Left lung (tissue), 10 donors: Measurements from ENCODE around the gene ME2. TPM values are rescaled to one million over a fixed set of nuclear protein-coding genes. Genes with fewer than 3 reads are reported as not detected.
"Not testable (repeated sequence)": the region's sequence is repeated elsewhere in the genome, so short reads cannot be mapped to it uniquely, and the experiment has no call there.

Source experiments
- ATAC-seq: fragments of 200-7000 bp; cut with Tn5 transposase; one replicate; pipeline ENCODE4 v1.9.1; 2020; ENCODE audit warnings: moderate library complexity
- DNase-seq, 4 donors: peaks; one replicate each; pipeline ENCODE4 v3.0.0-alpha.2; 2013 to 2020
- H3K27ac ChIP-seq, 2 donors: fragments of 200-600 bp; sonication (generic) in 1 of 2; one replicate each; pipeline versions ENCODE4 v1.5.0 to v1.8.0; 2020 to 2021
- H3K27me3 ChIP-seq, 2 donors: fragments of 200-600 bp; sonication (generic) in 1 of 2; one replicate each; pipeline versions ENCODE4 v1.5.0 to v1.8.0; 2020 to 2021
- H3K36me3 ChIP-seq, 2 donors: fragments of 200-600 bp; sonication (generic) in 1 of 2; one replicate each; pipeline versions ENCODE4 v1.5.0 to v1.8.0; 2020 to 2021
- H3K4me1 ChIP-seq, 2 donors: fragments of 200-600 bp; one replicate each; pipeline ENCODE4 v1.8.0; 2021
- H3K4me3 ChIP-seq, 2 donors: fragments of 200-600 bp; sonication (generic) in 1 of 2; one replicate each; pipeline versions ENCODE4 v1.5.0 to v1.8.0; 2020 to 2021; ENCODE audit warnings: mild to moderate bottlenecking in 1 of 2
- H3K9me3 ChIP-seq, 2 donors: fragments of 200-600 bp; sonication (generic) in 1 of 2; one replicate each; pipeline versions ENCODE4 v1.5.0 to v1.8.0; 2020 to 2021
- intact Hi-C, 2 donors: fragments of 100-400 bp; cut with DNase I; formaldehyde crosslinking; loops; one replicate each; pipeline versions ENCODE4 v1.11.2 to v1.14.2; 2022
- polyA plus RNA-seq, 6 donors: library from polyadenylated mRNA; unstranded; fragments of 120-200 nt; gene quantifications; one replicate each; pipeline ENCODE4 v1.2.1, GENCODE V29; 2013; ENCODE audit not compliant: insufficient read length in 6 of 6
- total RNA-seq, 2 donors: library from RNA; stranded (reverse); fragmentation: NEBNext Ultra II Directional; extraction: Animal tissue kit (Norgen Biotek cat#: 25700); gene quantifications; one replicate each; pipeline ENCODE4 v1.2.1, GENCODE V29; 2021
- TF ChIP-seq, protein P1 (sequence below), 2 donors: fragments of 200-600 bp; sonication (generic) in 1 of 2; IDR thresholded peaks; one replicate each; pipeline versions ENCODE4 v1.5.0 to v1.8.0; 2021; ENCODE audit warnings: antibody characterized with exemption in 2 of 2
- donor health status: DM: no; HTN: yes; CAD: no.
- donor health status: DM: no; HTN: no; CAD: no.

ME2 gene
- total and polyA plus RNA-seq, 8 donors = 29.7 to 61.7 (median 32.4) TPM

GRCh38 chr18:50938912-50939311, 60.0 kb downstream of the ME2 start:
- no peak for DNase-seq
- H3K4me1 ChIP-seq = no peaks in the 10 kb centered on the region
- no peak overlapping the region for H3K4me3 ChIP-seq
- TF ChIP-seq, protein P1, sequence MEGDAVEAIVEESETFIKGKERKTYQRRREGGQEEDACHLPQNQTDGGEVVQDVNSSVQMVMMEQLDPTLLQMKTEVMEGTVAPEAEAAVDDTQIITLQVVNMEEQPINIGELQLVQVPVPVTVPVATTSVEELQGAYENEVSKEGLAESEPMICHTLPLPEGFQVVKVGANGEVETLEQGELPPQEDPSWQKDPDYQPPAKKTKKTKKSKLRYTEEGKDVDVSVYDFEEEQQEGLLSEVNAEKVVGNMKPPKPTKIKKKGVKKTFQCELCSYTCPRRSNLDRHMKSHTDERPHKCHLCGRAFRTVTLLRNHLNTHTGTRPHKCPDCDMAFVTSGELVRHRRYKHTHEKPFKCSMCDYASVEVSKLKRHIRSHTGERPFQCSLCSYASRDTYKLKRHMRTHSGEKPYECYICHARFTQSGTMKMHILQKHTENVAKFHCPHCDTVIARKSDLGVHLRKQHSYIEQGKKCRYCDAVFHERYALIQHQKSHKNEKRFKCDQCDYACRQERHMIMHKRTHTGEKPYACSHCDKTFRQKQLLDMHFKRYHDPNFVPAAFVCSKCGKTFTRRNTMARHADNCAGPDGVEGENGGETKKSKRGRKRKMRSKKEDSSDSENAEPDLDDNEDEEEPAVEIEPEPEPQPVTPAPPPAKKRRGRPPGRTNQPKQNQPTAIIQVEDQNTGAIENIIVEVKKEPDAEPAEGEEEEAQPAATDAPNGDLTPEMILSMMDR (IDR thresholded peaks at IDR 0.05) = no peak
- H3K9me3 ChIP-seq = no peaks in the 10 kb centered on the region
- no peaks in the 10 kb centered on the region for H3K27me3 ChIP-seq
- intact Hi-C loops = no loop called here
- no peak for ATAC-seq
- no peak overlapping the region for H3K27ac ChIP-seq
- H3K36me3 ChIP-seq = peaks cover 0 to 46% of the 10 kb centered on the region in 2 donors

DNA sequence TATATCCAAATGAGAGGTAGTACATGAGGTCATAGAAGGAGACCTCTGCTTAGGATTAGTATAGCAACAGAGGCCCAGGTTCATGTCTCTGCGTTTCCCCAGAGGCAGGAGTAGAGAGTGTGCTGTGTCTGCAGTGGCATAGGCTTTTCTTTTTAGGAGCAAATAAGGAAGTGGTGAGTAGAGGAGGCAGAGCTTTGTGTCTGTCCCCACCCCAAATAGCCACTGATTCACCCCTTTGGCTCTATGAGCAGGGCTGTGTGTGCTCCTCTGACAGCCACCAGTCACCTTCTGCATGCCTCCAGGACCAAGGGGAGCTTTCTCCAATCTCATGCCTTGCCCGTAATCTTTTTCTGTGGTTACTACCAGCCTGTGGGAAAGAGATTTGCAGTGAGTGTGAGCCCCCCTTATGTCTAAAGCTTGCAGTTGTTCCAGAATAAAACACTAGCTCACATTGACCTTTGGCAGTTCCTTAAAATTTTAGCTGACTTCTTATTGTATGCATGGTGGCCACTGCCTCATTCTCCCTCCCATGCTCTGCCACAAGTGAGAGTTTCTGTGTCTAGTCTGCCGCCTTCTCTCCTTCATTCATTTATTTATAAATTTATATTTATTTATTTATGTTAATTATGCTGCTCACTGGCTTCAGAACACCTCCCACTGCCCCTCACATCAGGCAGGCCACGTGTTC, 65.5 kb downstream of the ME2 start:
- no peak for DNase-seq
- Histone ChIP-seq H3K36me3 (peaks cover 0 to 56% of the 10 kb centered on the region in 2 donors), H3K27ac (peak overlapping the region in 1 of 2 donors; percentile 33), H3K9me3 (no peaks in the 10 kb centered on the region), H3K27me3 (no peaks in the 10 kb centered on the region), H3K4me1 (no peaks in the 10 kb centered on the region), H3K4me3 (no peak overlapping the region)
- TF ChIP-seq, protein P1 (IDR thresholded peaks at IDR 0.05) = no peak
- intact Hi-C loops = no loop called here
- ATAC-seq = peak; percentile 77

GRCh38 chr18:50945918-50946317, 67.0 kb downstream of the ME2 start:
- H3K4me3 ChIP-seq, intact Hi-C loops, DNase-seq, H3K4me1 ChIP-seq, ATAC-seq, H3K9me3 ChIP-seq, H3K27ac ChIP-seq, H3K27me3 ChIP-seq: not testable (repeated sequence)
- peaks cover 0 to 46% of the 10 kb centered on the region in 2 donors for H3K36me3 ChIP-seq

DNA sequence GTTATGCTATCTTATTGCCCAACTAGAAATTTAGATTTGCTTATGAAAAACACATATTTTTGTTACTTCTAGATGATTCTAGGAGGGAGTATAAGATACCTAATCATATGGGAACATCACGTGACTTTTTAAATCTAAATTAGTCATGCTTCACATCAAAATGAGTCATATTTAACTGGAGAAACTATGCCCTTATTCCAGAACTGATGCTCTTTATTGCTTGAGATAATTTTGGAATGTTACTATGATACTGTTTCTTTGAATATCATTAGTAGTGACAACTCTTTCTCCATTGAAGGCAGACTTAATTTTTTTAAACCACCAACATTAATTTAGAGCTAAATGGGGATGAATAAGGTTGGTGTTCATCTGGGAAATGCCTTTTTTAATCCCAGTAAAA, 69.0 kb downstream of the ME2 start:
- ATAC-seq = no peak
- Histone ChIP-seq H3K27me3 (no peaks in the 10 kb centered on the region), H3K9me3 (no peaks in the 10 kb centered on the region), H3K27ac (no peak overlapping the region), H3K36me3 (peaks cover 0 to 39% of the 10 kb centered on the region in 2 donors), H3K4me3 (no peak overlapping the region), H3K4me1 (no peaks in the 10 kb centered on the region)
- DNase-seq = no peak
- intact Hi-C loops = no loop called here
- TF ChIP-seq, protein P1 (IDR thresholded peaks at IDR 0.05) = no peak

- Histone ChIP-seq H3K9me3 (no peaks in the 10 kb centered on the region), H3K27me3 (no peaks in the 10 kb centered on the region), H3K36me3 (peaks cover 0 to 28% of the 10 kb centered on the region in 2 donors), H3K4me3 (no peak overlapping the region), H3K4me1 (no peaks in the 10 kb centered on the region), H3K27ac (no peak overlapping the region)
- ATAC-seq (no peak), DNase-seq (no peak)
- TF ChIP-seq, protein P1 (IDR thresholded peaks at IDR 0.05) = no peak
- intact Hi-C loops = no loop called here
Observed at GRCh38 chr18:50949185-50949584, 70.3 kb downstream of the ME2 start.

DNA sequence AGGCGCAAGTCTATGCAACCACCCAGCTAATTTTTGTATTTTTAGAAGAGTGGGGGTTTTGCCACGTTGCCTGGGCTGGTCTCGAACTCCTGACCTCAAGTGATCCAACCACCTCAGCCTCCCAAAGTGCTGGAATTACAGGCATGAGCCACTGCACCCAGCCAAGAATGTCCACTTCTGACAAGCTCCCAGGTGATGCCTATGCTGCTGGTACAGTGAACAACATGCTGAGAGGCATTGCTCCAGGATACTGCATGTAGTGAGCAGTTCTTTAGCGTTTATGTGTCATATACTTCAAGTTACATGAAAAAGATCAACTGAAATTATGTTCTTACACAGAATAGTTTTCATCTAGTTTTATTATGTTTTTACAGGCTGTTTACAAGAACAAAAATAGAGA, 71.7 kb downstream of the ME2 start:
- Histone ChIP-seq H3K27me3 (no peaks in the 10 kb centered on the region), H3K36me3 (peaks cover 0 to 14% of the 10 kb centered on the region in 2 donors), H3K27ac (no peak overlapping the region), H3K4me3 (no peak overlapping the region), H3K9me3 (no peaks in the 10 kb centered on the region), H3K4me1 (no peaks in the 10 kb centered on the region)
- TF ChIP-seq, protein P1 (IDR thresholded peaks at IDR 0.05) = no peak
- DNase-seq = no peak
- intact Hi-C loops = no loop called here
- ATAC-seq = no peak
